ENCODE measurements around the gene ZFYVE9.

Gene ZFYVE9

GRCh38 chr1:52240592-52241210 is 98.8 kb downstream of the ZFYVE9 start:
- DNase-seq (ENCODE audit: low read depth in 2 of 2): no peak

- DNase-seq (ENCODE audit: low read depth in 2 of 2): no peak
Observed at GRCh38 chr1:52243221-52243987, 101.5 kb downstream of the ZFYVE9 start.

GRCh38 chr1:52249831-52250230 is 107.9 kb downstream of the ZFYVE9 start:
- DNase-seq (ENCODE audit: low read depth in 2 of 2): no peak

- DNase-seq (ENCODE audit: low read depth in 2 of 2): no peak
Observed at GRCh38 chr1:52253421-52253820, 111.5 kb downstream of the ZFYVE9 start.

- DNase-seq (ENCODE audit: low read depth in 2 of 2): no peak
Observed at GRCh38 chr1:52259886-52260285, 118.0 kb downstream of the ZFYVE9 start.

GRCh38 chr1:52263153-52263910 is 121.4 kb downstream of the ZFYVE9 start:
- DNase-seq (ENCODE audit: low read depth in 2 of 2): no peak

- no peak for DNase-seq (ENCODE audit: low read depth in 2 of 2)
Observed at GRCh38 chr1:52264530-52265115, 122.7 kb downstream of the ZFYVE9 start.

- no peak for DNase-seq (ENCODE audit: low read depth in 2 of 2)
Observed at GRCh38 chr1:52266507-52266906, 124.6 kb downstream of the ZFYVE9 start.

- DNase-seq (ENCODE audit: low read depth in 2 of 2): no peak
Observed at GRCh38 chr1:52268372-52268771, 126.5 kb downstream of the ZFYVE9 start.

GRCh38 chr1:52281518-52281917 is 139.6 kb downstream of the ZFYVE9 start:
- no peak for DNase-seq (ENCODE audit: low read depth in 2 of 2)

- no peak for DNase-seq (ENCODE audit: low read depth in 2 of 2)
Observed at GRCh38 chr1:52288286-52288685, 146.4 kb downstream of the ZFYVE9 start.

GRCh38 chr1:52294580-52294979 is 152.7 kb downstream of the ZFYVE9 start:
- DNase-seq (ENCODE audit: low read depth in 2 of 2): no peak

- no peak for DNase-seq (ENCODE audit: low read depth in 2 of 2)
Observed at GRCh38 chr1:52296345-52296744, 154.5 kb downstream of the ZFYVE9 start.

- no peak for DNase-seq (ENCODE audit: low read depth in 2 of 2)
Observed at GRCh38 chr1:52305417-52306226, 163.7 kb downstream of the ZFYVE9 start.

GRCh38 chr1:52306227-52307006 is 164.5 kb downstream of the ZFYVE9 start:
- DNase-seq (ENCODE audit: low read depth in 2 of 2): no peak

GRCh38 chr1:52321061-52321460 is 179.2 kb downstream of the ZFYVE9 start:
- DNase-seq (ENCODE audit: low read depth in 2 of 2): no peak

- DNase-seq (ENCODE audit: low read depth in 2 of 2): no peak
Observed at GRCh38 chr1:52323731-52324130, 181.8 kb downstream of the ZFYVE9 start.

- DNase-seq (ENCODE audit: low read depth in 2 of 2): no peak
Observed at GRCh38 chr1:52325786-52326185, 183.9 kb downstream of the ZFYVE9 start.

- DNase-seq (ENCODE audit: low read depth in 2 of 2): no peak
Observed at GRCh38 chr1:52328615-52329014, 186.7 kb downstream of the ZFYVE9 start.

- DNase-seq (ENCODE audit: low read depth in 2 of 2): no peak
Observed at GRCh38 chr1:52332411-52332810, 190.5 kb downstream of the ZFYVE9 start.

All from stimulated activated CD8-positive, alpha-beta memory T cell treated with anti-CD3 and anti-CD28 coated beads, Interleukin-15, amount 100 ng/mL, for 48 hours (primary cell).